ENCODE data around the gene RAB40AL.
"Not testable (repeated sequence)": the region's sequence is repeated elsewhere in the genome, so short reads cannot be mapped to it uniquely, and the experiment has no call there.

Gene RAB40AL

GRCh38 chrX:102936972-102937371, at the start of gene RAB40AL:
Gene RAB40AL (plus strand): TSS chrX:102937272. CDS start chrX:102937319, 47 bp downstream.
- DNase-seq: not testable (repeated sequence)

GRCh38 chrX:102887687-102888086, 49.4 kb upstream of the RAB40AL start:
- DNase-seq: no peak

- no peak for DNase-seq
Measured at GRCh38 chrX:102892103-102892502, 45.0 kb upstream of the RAB40AL start.

GRCh38 chrX:102899940-102900916, 36.8 kb upstream of the RAB40AL start:
- DNase-seq: no peak

- no peak for DNase-seq
Measured at GRCh38 chrX:102902355-102902754, 34.7 kb upstream of the RAB40AL start.

GRCh38 chrX:102930990-102931756, 5.9 kb upstream of the RAB40AL start:
- no peak for DNase-seq

- DNase-seq: no peak
Measured at GRCh38 chrX:102934624-102935023, 2.4 kb upstream of the RAB40AL start.

GRCh38 chrX:102950908-102951866, 14.1 kb downstream of the RAB40AL start:
- peak; percentile 13 for DNase-seq

- DNase-seq: no peak
Measured at GRCh38 chrX:102957751-102958150, 20.7 kb downstream of the RAB40AL start.

GRCh38 chrX:102958794-102959193, 21.7 kb downstream of the RAB40AL start:
- no peak for DNase-seq

GRCh38 chrX:102959471-102959870, 22.4 kb downstream of the RAB40AL start:
- DNase-seq: no peak

GRCh38 chrX:102963955-102964354, 26.9 kb downstream of the RAB40AL start:
- DNase-seq: no peak

- no peak for DNase-seq
Measured at GRCh38 chrX:102964940-102965339, 27.9 kb downstream of the RAB40AL start.

GRCh38 chrX:102966701-102967100, 29.6 kb downstream of the RAB40AL start:
- DNase-seq: no peak

GRCh38 chrX:102968216-102968615, 31.1 kb downstream of the RAB40AL start:
- no peak for DNase-seq

GRCh38 chrX:102971536-102971935, 34.5 kb downstream of the RAB40AL start:
- not testable (repeated sequence) for DNase-seq

GRCh38 chrX:102975016-102975415, 37.9 kb downstream of the RAB40AL start:
- no peak for DNase-seq

- no peak for DNase-seq
Measured at GRCh38 chrX:102976286-102976685, 39.2 kb downstream of the RAB40AL start.

- DNase-seq: no peak
Measured at GRCh38 chrX:102976793-102977495, 39.9 kb downstream of the RAB40AL start.

- DNase-seq: no peak
Measured at GRCh38 chrX:102978594-102978993, 41.5 kb downstream of the RAB40AL start.

- no peak for DNase-seq
Measured at GRCh38 chrX:102979536-102979935, 42.5 kb downstream of the RAB40AL start.

GRCh38 chrX:102983205-102983604, 46.1 kb downstream of the RAB40AL start:
- DNase-seq: no peak
